HG02763 (cell line): Measurements from ENCODE around the gene ITIH1.

Experiments used
- ATAC-seq: cut with Tn5 transposase; IDR thresholded peaks from one replicate; pipeline ENCODE4 v1.9.1; 2021; ENCODE audit warnings: mild to moderate bottlenecking, moderate library complexity; ENCODE audit not compliant: unreplicated experiment

The ITIH1 gene

GRCh38 chr3:52838561-52839267 lies 61.3 kb downstream of the ITIH1 start:
- ATAC-seq, result no peak

GRCh38 chr3:52839268-52839575 lies 61.8 kb downstream of the ITIH1 start:
- ATAC-seq, result no peak

GRCh38 chr3:52839892-52840545 lies 62.6 kb downstream of the ITIH1 start:
- ATAC-seq, result no peak

GRCh38 chr3:52841211-52841980 lies 64.0 kb downstream of the ITIH1 start:
- ATAC-seq, result no peak
